Endothelial cell (in vitro differentiated cells): ENCODE results near the gene C2CD4C. TPM values are rescaled to one million over a fixed set of nuclear protein-coding genes. Genes with fewer than 3 reads are reported as not detected.
"Not testable (repeated sequence)": the region's sequence is repeated elsewhere in the genome, so short reads cannot be mapped to it uniquely, and the experiment has no call there.

Experiments used
- DNase-seq: peaks from one replicate; pipeline ENCODE4 v3.0.0; 2021; ENCODE audit warnings: low spot score
- H3K27ac Mint-ChIP-seq: one replicate; pipeline ENCODE4 v1.8.0; 2021; ENCODE audit warnings: mixed read lengths, inconsistent platforms; ENCODE audit not compliant: unreplicated experiment
- H3K27me3 Mint-ChIP-seq: one replicate; pipeline ENCODE4 v1.8.0; 2021; ENCODE audit warnings: mild to moderate bottlenecking, moderate library complexity, mixed read lengths, inconsistent platforms; ENCODE audit not compliant: unreplicated experiment
- H3K36me3 Mint-ChIP-seq: one replicate; pipeline ENCODE4 v1.8.0; 2021; ENCODE audit warnings: mild to moderate bottlenecking, low read depth, mixed read lengths, inconsistent platforms; ENCODE audit not compliant: unreplicated experiment
- H3K4me1 Mint-ChIP-seq: one replicate; pipeline ENCODE4 v1.8.0; 2021; ENCODE audit warnings: mild to moderate bottlenecking, mixed read lengths, inconsistent platforms; ENCODE audit not compliant: unreplicated experiment
- H3K4me3 Mint-ChIP-seq: one replicate; pipeline ENCODE4 v1.8.0; 2021; ENCODE audit warnings: mild to moderate bottlenecking, mixed read lengths, inconsistent platforms; ENCODE audit not compliant: unreplicated experiment
- H3K9me3 Mint-ChIP-seq: one replicate; pipeline ENCODE4 v1.8.0; 2021; ENCODE audit warnings: mixed read lengths, inconsistent platforms; ENCODE audit not compliant: unreplicated experiment
- CTCF ChIP-seq: fragments of 200-600 bp; sonication (generic); IDR thresholded peaks from one replicate; pipeline ENCODE4 v1.5.0; 2021; ENCODE audit warnings: antibody characterized with exemption; ENCODE audit not compliant: unreplicated experiment
- total RNA-seq: library from RNA; stranded (reverse); fragmentation: NEBNext Ultra II Directional; extraction: Animal tissue kit (Norgen Biotek cat#: 25700); gene quantifications from one replicate; pipeline ENCODE4 v1.2.1, GENCODE V29; 2021; ENCODE audit not compliant: unreplicated experiment

C2CD4C gene
- total RNA-seq, 1 donor from 2014 or later, result 1.2 TPM

DNA sequence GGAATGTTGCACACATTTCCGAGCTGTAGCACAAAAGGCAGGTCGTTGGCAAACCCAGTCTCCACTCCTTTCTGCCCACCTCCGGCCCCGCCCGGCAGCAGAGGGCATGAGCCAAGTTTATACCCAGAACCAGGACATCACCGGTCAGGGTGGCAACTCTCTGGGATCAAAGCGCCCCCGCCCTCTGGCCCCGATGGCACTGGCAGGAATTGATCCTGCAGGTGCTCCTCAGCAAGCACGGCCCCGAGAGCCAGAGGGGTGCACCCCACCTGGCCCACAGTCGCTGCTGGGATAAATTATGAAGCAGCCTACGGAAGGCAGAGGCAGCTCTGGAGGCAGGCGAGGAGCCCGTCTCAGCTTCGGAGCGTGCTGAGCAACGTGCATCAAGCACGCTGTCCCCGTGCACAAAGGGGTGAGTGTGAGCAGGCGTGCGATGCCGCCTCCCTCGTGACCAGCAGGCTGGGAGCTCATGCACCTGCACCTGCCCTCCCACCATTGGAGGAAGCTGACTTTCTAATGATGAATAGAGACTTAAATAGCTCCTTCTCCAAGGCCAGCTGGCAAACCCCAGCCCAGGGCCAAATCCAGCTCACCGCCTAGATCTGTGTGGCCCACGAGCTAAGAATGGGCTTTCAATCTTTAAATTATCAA, 26.2 kb upstream of the C2CD4C start:
- peak overlapping the region; percentile 53 for H3K27ac Mint-ChIP-seq
- TF ChIP-seq CTCF, result no peak
- no peak for DNase-seq
- peaks cover 7% of the 10 kb centered on the region for H3K9me3 Mint-ChIP-seq
- peaks cover 8% of the 10 kb centered on the region for H3K27me3 Mint-ChIP-seq
- H3K4me1 Mint-ChIP-seq, result peaks cover 2% of the 10 kb centered on the region
- H3K36me3 Mint-ChIP-seq, result peaks cover 14% of the 10 kb centered on the region
- no peak overlapping the region for H3K4me3 Mint-ChIP-seq

DNA sequence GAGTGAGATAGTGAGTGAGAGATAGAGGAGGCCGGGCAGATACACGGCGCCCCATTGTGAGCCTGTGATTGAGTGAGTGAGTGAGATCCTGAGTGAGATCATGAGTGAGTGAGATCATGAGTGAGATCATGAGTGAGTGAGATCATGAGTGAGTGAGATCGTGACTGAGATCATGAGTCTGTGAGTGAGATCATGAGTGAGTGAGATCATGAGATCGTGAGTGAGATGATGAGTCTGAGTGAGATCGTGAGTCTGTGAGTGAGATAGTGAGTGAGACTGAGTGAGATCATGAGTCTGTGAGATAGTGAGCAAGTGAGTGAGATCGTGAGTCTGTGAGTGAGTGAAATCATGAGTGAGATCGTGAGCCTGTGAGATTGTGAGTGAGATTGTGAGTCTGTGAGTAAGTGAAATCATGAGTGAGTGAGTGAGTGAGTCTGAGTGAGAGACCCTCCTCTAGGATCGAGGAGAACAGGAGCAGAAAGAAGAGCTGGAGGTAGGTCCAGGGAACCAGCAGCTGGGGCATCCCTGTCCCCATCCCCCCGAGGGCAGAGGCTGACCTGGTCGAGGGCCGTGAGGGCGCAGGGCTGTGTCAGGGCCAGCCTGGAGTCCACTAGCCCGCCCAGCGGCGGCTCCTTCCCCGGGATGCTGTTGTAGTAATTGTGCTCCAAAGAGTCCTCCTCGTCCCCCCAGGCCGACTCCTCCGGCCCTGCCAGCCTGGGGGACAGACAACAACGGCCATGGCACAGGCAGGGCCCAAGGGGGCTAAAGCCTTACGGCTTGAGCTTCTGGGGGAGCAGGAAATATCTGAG, 25.4 kb upstream of the C2CD4C start:
- Mint-ChIP-seq H3K36me3 (peaks cover 21% of the 10 kb centered on the region), H3K4me3 (no peak overlapping the region)

DNA sequence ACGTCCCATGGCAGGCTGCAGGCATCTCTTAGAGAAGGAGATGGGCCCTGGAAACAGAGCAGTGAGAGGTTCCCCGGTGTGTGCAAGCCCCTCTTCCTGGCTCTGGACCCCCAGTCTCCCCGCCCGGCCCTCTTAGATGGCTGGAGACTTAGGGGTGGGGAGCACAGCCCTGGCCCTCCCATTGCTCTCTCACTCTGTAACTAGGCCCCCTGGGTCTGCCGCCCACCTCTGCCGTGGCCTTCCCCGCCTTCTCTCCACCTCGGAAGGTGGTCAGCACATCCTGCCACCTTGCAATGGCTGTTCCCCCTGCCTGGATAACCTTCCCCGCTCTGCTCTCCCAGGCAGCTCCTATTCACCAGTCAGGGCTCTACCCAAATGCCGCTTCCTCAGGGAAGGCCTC, 21.8 kb upstream of the C2CD4C start:
- Mint-ChIP-seq H3K27ac (no peak overlapping the region), H3K27me3 (peaks cover 9% of the 10 kb centered on the region), H3K4me3 (peak overlapping the region; percentile 81), H3K9me3 (peaks cover 5% of the 10 kb centered on the region), H3K36me3 (peaks cover 26% of the 10 kb centered on the region), H3K4me1 (no peaks in the 10 kb centered on the region)
- TF ChIP-seq CTCF, result no peak
- DNase-seq, result no peak

More for the DNA sequence above, 25.4 kb upstream of the C2CD4C start:
- DNase-seq, result no peak
- peaks cover 8% of the 10 kb centered on the region for H3K9me3 Mint-ChIP-seq
- TF ChIP-seq CTCF, result no peak
- H3K27me3 Mint-ChIP-seq, result peaks cover 9% of the 10 kb centered on the region
- no peak overlapping the region for H3K27ac Mint-ChIP-seq
- H3K4me1 Mint-ChIP-seq, result peaks cover 2% of the 10 kb centered on the region

DNA sequence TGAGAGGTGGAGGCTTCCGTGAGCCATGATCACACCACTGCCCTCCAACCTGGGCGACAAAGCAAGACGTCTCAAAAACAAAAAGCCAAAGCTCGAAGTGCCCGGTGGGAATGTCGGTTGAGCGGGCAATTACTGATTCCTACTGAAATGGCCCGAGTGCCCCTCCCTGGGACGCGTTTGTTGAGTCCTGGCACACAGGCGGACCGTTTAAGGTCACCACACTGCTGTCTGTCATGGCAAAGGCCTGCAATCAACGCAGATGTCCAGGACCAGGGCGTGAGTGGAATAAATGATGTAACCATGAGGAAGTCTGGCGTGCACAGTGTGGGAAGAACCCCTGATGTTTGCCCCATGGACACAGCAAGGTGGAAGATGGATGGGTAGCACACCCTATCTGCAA, 19.2 kb upstream of the C2CD4C start:
- no peak for TF ChIP-seq CTCF
- H3K36me3 Mint-ChIP-seq, result peaks cover 26% of the 10 kb centered on the region
- H3K27me3 Mint-ChIP-seq, result peaks cover 12% of the 10 kb centered on the region
- no peak overlapping the region for H3K27ac Mint-ChIP-seq
- no peak overlapping the region for H3K4me3 Mint-ChIP-seq
- peaks cover 5% of the 10 kb centered on the region for H3K9me3 Mint-ChIP-seq
- H3K4me1 Mint-ChIP-seq, result no peaks in the 10 kb centered on the region
- DNase-seq, result no peak

GRCh38 chr19:427675-428074, 18.7 kb upstream of the C2CD4C start:
- DNase-seq, H3K9me3 Mint-ChIP-seq, H3K4me1 Mint-ChIP-seq, H3K4me3 Mint-ChIP-seq, H3K27ac Mint-ChIP-seq: not testable (repeated sequence)
- H3K27me3 Mint-ChIP-seq, result peaks cover 12% of the 10 kb centered on the region
- peaks cover 28% of the 10 kb centered on the region for H3K36me3 Mint-ChIP-seq
